ENCODE data around the gene SLC25A14. TPM values are rescaled to one million over a fixed set of nuclear protein-coding genes. Genes with fewer than 3 reads are reported as not detected.

SLC25A14 gene
- total and polyA plus RNA-seq, 10 of the 15 experiments (the other 5 are each of a cell fraction or from before 2014, with no cell fraction given) = 7.6 to 17.0 (median 14.0) TPM

DNA sequence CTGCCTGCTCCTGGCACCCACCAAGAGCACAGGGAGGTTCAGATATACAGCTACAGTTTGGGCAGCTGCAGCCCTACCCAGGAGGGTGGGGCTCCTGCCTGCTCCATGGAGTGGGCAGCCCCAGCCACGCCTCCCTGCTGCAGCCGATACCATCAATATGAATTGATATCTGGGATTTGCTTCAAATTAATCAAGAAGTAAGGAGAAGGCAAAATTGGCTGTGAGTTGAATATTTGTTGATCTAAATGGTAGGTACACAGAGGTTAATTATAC is 39.8 kb upstream of the SLC25A14 start (continued):
- TF ChIP-seq, protein P1, sequence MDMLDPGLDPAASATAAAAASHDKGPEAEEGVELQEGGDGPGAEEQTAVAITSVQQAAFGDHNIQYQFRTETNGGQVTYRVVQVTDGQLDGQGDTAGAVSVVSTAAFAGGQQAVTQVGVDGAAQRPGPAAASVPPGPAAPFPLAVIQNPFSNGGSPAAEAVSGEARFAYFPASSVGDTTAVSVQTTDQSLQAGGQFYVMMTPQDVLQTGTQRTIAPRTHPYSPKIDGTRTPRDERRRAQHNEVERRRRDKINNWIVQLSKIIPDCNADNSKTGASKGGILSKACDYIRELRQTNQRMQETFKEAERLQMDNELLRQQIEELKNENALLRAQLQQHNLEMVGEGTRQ (IDR thresholded peaks at IDR 0.05; ENCODE audit: borderline replicate concordance, low read depth, low read length) = no peak
- TF ChIP-seq GATAD2B (conservative IDR thresholded peaks at IDR 0.05; ENCODE audit: low read depth) = no peak
- TF ChIP-seq, protein P2, sequence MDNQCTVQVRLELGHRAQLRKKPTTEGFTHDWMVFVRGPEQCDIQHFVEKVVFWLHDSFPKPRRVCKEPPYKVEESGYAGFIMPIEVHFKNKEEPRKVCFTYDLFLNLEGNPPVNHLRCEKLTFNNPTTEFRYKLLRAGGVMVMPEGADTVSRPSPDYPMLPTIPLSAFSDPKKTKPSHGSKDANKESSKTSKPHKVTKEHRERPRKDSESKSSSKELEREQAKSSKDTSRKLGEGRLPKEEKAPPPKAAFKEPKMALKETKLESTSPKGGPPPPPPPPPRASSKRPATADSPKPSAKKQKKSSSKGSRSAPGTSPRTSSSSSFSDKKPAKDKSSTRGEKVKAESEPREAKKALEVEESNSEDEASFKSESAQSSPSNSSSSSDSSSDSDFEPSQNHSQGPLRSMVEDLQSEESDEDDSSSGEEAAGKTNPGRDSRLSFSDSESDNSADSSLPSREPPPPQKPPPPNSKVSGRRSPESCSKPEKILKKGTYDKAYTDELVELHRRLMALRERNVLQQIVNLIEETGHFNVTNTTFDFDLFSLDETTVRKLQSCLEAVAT (IDR thresholded peaks at IDR 0.05) = no peak

DNA sequence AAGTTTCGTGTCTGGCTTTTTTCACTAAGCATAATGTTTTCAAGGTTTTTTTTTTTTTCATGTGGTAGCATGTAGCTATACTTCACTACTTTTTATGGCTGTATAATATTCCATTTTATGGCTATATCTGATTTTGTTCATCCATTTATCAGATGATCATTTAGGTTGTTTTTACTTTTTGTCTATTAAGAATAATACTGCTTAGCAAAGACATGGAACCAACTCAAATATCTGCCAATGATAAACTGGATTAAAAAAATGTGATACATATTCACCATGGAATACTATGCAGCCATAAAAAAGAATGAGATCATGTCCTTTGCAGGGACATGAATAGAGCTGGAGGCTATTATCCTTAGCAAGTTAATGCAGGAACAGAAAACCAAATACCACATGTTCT is 38.3 kb upstream of the SLC25A14 start:
- H3K4me3 ChIP-seq = no peak overlapping the region
- no peaks in the 10 kb centered on the region; a peak in 1 of 4 replicates for H3K27me3 ChIP-seq (replicated peaks in 1 of 2; ENCODE audit: control insufficient read depth in 2 of 2, insufficient read depth in 2 of 2, low read length in 1 of 2)
- POLR2A ChIA-PET = no interaction called here
- H3K9me3 ChIP-seq (replicated peaks; ENCODE audit: control insufficient read depth, insufficient read depth, low read length) = no peaks in the 10 kb centered on the region
- intact Hi-C loops (cut with micrococcal nuclease; ENCODE audit: unreplicated experiment) (no loop called here), in situ Hi-C loops (cut with MboI) (no loop called here)
- no TSS peak for BruUV-seq (replicated peaks)
- ATAC-seq (no peak), FAIRE-seq (no peak), DNase-seq (ENCODE audit: low read depth, low spot score) (no peak)
- SMC1A ChIA-PET (ENCODE audit: uncharacterized antibody, unreplicated experiment) = no interaction called here
- H3K9ac ChIP-seq (ENCODE audit: control insufficient read depth, insufficient read depth, low read length) = no peak overlapping the region
- H2AFZ ChIP-seq (ENCODE audit: control insufficient read depth, low read depth, low read length) = no peak overlapping the region
- RAD21 ChIA-PET (ENCODE audit: unreplicated experiment) = no interaction called here
- 0% methylated on average over 1 of the region's 1 CpG for WGBS (ENCODE audit: insufficient coverage, insufficient replicate concordance, low lambda C conversion rate, missing lambda C conversion rate)
- no peaks in the 10 kb centered on the region for H3K36me3 ChIP-seq (ENCODE audit: control insufficient read depth in 2 of 2, insufficient read depth in 2 of 2, low read length in 1 of 2)
- no peaks in the 10 kb centered on the region for H3K79me2 ChIP-seq (ENCODE audit: control insufficient read depth, insufficient read depth, low read length)
- no peaks in the 10 kb centered on the region for H3K4me1 ChIP-seq (ENCODE audit: control insufficient read depth, insufficient read depth, low read length)
- no peak overlapping the region for H3K27ac ChIP-seq (ENCODE audit: control insufficient read depth, insufficient read depth)
- no peaks in the 10 kb centered on the region for H4K20me1 ChIP-seq (ENCODE audit: control insufficient read depth, insufficient read depth)
- CTCF ChIA-PET = no interaction called here
- no peak overlapping the region for H3K4me2 ChIP-seq (ENCODE audit: control insufficient read depth, insufficient read depth)
- TF ChIP-seq RAD21 (IDR thresholded peaks at IDR 0.05; ENCODE audit: insufficient read depth, low read depth, low read length) (no peak), RAD51 (IDR thresholded peaks at IDR 0.05) (no peak), MTA2 (IDR thresholded peaks at IDR 0.05; ENCODE audit: low read depth) (no peak), BCL11A (IDR thresholded peaks at IDR 0.05; ENCODE audit: low read depth, low read length) (no peak), POLR2A (IDR thresholded peaks at IDR 0.05; ENCODE audit: low read depth, low read length) (no peak), BRCA1 (IDR thresholded peaks at IDR 0.05; ENCODE audit: low read depth, low read length) (no peak), IKZF1 (conservative IDR thresholded peaks at IDR 0.05) (no peak), TCF3 (IDR thresholded peaks at IDR 0.05; ENCODE audit: borderline replicate concordance, insufficient read depth, low read depth, low read length) (no peak)
- TF ChIP-seq, protein P3, sequence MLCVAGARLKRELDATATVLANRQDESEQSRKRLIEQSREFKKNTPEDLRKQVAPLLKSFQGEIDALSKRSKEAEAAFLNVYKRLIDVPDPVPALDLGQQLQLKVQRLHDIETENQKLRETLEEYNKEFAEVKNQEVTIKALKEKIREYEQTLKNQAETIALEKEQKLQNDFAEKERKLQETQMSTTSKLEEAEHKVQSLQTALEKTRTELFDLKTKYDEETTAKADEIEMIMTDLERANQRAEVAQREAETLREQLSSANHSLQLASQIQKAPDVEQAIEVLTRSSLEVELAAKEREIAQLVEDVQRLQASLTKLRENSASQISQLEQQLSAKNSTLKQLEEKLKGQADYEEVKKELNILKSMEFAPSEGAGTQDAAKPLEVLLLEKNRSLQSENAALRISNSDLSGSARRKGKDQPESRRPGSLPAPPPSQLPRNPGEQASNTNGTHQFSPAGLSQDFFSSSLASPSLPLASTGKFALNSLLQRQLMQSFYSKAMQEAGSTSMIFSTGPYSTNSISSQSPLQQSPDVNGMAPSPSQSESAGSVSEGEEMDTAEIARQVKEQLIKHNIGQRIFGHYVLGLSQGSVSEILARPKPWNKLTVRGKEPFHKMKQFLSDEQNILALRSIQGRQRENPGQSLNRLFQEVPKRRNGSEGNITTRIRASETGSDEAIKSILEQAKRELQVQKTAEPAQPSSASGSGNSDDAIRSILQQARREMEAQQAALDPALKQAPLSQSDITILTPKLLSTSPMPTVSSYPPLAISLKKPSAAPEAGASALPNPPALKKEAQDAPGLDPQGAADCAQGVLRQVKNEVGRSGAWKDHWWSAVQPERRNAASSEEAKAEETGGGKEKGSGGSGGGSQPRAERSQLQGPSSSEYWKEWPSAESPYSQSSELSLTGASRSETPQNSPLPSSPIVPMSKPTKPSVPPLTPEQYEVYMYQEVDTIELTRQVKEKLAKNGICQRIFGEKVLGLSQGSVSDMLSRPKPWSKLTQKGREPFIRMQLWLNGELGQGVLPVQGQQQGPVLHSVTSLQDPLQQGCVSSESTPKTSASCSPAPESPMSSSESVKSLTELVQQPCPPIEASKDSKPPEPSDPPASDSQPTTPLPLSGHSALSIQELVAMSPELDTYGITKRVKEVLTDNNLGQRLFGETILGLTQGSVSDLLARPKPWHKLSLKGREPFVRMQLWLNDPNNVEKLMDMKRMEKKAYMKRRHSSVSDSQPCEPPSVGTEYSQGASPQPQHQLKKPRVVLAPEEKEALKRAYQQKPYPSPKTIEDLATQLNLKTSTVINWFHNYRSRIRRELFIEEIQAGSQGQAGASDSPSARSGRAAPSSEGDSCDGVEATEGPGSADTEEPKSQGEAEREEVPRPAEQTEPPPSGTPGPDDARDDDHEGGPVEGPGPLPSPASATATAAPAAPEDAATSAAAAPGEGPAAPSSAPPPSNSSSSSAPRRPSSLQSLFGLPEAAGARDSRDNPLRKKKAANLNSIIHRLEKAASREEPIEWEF (IDR thresholded peaks at IDR 0.05; ENCODE audit: insufficient replicate concordance, low read depth, low read length) = no peak
- TF ChIP-seq, protein P4, sequence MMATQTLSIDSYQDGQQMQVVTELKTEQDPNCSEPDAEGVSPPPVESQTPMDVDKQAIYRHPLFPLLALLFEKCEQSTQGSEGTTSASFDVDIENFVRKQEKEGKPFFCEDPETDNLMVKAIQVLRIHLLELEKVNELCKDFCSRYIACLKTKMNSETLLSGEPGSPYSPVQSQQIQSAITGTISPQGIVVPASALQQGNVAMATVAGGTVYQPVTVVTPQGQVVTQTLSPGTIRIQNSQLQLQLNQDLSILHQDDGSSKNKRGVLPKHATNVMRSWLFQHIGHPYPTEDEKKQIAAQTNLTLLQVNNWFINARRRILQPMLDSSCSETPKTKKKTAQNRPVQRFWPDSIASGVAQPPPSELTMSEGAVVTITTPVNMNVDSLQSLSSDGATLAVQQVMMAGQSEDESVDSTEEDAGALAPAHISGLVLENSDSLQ (IDR thresholded peaks at IDR 0.05) = no peak

Data from GM12878 (cell line).